ENCODE data around the gene NAV2.

The NAV2 gene

DNA sequence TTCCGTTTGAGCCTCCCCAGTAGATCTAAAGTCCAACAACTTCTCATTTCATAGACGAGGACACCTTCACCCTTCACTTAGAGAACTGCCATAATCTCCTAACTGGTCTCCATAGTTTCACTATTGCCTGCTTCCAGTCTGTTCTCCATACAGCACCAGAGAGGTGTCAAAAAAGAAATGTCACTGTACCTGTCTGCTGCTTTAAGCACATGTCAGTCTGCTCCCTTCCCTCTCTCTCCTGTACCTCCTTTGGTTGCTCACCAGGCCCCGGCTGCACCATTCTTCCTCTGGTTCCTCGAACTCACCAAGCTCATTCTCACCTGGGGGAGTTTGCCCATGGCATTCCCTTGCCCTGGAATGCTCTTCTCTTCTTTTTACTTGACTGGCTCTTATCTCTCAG, 75.8 kb downstream of the NAV2 start:
- no peak for DNase-seq

DNA sequence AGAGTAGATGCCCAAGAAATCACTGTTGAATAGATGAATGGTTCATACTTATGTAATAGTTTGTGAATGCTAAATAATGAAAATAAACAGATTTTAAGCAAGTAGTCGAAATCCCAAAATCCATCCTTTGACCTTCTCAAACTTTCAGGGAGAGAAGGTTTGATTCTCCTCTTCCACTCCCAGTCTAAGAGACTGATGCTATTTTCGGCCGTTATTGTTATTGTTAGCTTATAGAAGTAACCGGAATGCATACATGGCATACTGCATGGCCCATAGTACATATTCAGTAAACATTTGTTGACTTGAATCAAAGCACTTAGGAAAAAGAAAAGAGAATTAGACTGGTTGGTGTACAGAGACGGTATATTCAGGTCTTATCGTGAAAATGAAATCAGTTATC, 76.6 kb downstream of the NAV2 start:
- no peak for DNase-seq

DNA sequence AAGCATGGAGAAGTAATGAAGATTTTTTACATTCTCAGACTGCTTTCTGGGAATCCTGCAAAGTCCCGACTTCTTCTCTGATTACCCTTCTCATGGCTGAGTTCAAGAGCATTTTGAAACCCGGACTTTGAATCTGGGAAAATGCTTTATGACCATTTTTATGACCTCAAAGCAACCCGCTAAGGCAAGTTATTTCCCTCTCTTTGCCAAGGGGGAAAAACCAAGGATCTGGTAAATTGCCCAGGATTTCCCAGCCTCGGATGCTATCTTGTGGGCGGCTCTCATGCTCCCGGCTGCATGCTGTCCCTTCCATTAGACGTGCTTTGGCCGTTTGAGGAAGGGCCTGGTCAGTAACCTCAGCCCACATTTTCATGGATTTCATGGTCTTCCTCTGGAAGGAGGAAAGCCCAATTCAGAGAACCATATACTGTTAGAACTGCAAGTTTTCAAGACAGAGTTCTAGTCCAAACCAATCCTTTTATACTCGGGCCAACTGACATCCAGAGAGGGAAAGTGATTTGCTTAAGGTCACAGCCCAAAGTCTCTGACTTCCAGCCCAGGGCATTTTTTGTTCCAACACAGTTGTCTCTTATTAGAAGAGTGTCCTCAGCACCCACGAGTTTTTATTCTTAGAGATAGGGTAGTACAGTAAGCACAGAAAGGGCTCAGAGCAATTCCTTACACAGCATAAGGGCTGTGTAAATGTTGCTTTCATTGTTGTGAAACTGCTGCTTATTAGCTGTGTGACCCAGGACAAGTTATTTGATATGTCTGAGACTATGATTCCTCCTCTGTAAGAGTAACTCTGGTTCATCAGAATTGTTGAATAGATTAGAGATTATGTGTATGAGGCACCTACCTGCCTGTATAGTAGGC, 77.4 kb downstream of the NAV2 start:
- no peak for DNase-seq

DNA sequence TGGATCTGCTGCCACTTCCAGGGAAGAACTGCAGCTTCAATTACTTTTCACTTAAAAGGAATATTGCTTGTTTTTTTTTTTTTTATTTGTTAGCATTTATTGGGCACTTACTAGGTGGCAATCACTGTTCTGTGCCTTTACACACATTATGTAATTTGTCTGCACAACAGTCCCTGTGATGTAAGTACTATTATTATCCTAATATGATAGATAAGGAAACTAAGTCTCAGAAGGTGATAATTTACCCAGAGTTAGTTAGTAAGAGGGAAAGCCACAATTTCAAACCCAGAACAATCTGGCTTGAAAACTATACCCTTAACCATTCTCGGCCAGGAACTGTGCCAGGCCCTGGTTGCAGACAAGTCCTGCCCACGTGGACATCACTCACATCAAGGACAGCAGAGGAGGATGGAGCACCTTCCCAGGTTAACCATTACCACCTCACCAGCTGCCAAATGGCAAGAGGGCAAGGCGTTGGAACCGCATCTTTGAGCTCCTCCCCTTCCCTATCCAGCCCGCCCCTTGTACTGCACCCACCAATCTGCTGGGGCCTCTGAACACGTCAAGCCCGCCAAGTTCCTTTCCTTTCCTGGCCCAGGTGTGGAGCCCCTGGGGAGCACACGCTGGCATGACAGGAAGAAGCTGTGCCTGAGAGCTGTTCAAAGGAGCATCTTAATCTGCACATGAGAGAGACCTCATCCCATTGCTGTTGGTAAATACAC, 78.4 kb downstream of the NAV2 start:
- no peak for DNase-seq

DNA sequence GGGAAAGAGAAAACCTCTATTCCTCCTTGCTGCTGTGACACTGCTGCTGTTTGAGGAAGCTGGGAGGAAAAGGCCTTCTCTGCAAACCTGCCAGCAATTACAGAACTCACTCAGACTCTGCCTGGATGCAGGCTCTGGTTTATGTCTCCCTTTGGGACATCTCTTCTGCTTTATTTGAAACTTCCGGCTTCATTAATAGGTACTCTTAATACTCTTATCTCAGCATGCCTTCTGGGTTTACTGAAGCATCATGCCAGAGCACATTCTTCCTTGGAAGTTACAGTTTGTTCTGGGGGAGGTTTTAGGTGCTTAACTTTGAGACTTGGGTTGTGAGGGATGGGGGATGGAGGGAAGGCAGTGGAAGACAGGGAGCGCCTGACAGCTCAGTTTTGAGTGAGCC, 79.9 kb downstream of the NAV2 start:
- no peak for DNase-seq

DNA sequence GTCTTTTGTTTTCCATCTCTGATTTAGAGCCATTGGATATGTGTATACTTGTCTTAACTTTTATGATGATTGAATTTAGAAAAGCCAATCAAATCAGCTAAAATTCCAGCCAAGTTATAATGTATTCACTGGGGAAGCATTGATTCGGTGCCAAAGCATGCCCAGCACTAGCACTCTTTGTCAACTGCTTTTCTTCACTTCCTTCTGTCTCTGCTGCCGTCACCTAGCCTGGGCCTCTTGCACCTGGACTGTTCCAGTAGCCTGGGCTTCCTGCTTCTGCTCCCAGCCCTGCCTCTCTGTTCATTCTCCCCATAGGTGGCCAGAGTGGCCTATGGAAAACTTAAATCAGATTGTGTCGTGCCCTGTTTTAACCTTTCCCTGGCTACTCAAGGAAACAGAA, 80.7 kb downstream of the NAV2 start:
- DNase-seq = no peak

DNA sequence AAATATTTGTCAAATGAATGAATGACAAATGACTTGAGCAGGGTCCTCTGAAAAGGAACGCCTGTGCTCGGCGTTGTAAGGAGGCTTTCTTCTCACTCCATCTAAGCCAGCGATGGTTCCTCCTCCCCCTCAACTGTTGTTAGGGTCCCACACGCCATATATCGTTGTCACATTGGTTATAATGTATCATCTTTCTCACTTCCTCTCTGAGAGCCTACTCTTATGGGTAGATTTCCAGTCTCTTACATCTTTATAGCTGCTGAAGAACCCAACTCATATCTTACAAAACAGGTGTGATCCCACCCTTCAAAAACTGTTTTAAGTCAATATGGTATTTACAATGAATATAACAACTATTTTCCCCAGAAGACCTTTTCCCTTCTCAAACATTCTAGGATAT, 81.5 kb downstream of the NAV2 start:
- no peak for DNase-seq

DNA sequence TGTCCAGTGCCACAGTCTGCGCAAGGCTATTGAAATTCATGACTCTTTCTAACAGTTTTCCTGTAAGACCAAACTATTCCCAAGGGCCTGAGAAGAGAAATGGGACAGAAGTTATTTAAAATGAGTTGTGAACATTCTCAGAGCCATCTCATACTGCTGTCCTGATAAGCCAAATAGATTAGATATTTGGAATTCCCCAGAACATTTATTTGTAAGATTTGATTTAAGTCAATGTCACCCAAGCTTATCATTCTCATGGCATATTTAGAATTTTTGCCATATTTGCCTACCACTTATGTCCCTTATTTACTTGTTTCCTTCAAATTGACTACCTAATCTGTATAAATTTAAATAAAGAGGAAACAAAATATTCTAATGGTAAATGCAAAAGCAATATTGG, 82.4 kb downstream of the NAV2 start:
- DNase-seq = no peak

DNA sequence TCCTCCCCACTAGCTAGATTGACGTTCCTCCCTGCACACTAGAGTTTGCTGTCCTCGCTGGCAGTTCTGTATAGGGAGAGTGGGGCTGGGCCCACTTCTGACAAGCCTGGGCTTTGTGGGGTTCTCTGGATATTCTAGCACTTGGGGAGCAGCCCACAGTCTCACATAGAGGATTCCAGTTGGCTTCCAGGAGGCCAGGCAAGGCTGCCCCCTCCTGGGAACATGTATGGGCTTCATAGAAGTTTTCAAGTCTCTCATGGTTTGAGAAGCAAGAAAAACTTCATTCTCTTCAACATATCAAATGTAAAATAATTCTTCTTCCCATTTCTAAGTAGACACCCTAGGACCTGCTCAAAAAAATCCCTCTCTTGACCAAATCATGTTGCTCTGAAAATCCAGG, 87.5 kb downstream of the NAV2 start:
- DNase-seq = no peak

DNA sequence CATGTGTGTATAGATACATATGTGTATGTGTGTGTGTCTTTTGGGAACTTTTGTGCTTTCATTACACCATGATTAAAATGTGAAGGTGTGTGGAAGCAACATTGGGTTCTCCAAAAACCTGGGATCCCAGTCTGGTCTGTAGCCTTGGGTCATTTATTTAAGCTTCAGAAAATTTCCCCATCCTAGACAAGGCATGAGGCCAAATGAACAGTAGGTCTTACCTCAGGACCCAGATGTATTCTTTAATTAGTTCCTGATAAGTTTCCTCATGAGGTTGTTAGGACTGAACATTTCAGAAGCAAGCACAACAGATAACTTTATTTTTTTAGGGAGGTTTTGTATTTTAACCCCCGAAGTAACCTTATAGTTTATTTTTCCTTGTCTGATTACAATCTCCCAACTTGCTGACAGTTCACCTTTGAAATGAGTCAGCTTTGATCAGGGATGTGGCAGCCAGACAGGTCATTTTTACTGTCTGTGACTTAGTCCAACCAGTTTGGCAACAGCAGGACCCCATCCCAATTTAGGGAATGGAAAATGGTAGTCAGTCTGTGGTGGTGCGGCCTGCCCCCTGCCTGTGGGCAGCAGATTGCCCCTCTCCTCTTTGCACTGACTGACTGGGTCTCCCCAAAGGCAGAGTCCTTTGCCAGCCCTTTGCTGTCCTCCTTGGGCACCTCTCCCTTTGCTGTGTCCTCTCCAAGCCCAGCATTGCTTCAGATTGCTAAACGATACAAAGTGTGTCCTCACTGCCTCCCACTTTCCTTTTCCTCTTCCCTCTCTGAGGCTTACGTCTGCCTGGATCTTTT, 88.3 kb downstream of the NAV2 start:
- no peak for DNase-seq

DNA sequence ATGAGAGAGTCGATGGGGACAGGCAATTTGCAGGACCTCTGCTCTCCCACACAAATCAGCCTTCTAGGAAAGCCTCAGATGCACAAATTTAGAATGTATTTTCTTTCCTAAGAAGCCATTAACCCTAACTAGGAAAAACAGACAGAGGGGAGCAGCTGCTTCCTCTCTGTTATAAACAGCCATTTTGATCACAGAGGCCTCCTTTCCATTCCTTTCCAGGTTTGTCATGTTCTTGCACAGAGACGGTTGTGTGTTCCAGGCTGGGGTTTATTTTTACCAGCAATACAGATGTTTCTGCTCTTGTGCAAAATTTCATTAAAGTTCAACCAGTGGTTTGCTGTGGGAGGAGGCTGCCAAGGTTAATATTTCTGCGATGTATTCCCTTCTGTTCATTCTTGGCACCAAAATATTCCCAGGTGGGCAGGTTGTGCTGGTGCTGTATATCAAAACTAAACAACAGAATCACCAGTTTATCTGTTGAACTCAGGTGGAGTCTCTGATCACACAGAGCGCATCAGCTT, 90.2 kb downstream of the NAV2 start:
- DNase-seq = no peak

DNA sequence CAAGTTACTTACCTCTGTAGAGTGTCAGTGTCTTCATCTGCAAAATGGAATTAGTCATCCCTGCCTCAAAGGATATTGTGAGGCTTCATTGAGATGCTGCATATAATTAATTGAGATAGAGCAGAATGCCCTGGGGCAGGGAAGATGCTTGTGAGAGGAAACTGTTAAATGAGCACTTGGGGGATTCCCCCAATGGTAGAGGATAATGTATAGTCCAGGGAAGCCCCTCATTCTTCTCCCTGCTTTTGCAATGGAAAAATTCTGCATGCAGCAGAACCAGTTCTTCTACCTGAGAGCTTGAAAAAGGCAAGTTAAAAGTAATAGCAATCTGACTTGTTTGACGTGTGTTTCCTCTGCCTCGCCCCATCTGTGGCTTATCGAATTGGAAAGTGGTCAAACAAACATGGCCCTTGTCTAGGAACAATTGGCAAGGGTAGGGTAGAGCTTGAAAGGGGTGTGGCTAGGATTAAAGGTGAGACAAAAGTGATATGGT, 90.9 kb downstream of the NAV2 start:
- no peak for DNase-seq

DNA sequence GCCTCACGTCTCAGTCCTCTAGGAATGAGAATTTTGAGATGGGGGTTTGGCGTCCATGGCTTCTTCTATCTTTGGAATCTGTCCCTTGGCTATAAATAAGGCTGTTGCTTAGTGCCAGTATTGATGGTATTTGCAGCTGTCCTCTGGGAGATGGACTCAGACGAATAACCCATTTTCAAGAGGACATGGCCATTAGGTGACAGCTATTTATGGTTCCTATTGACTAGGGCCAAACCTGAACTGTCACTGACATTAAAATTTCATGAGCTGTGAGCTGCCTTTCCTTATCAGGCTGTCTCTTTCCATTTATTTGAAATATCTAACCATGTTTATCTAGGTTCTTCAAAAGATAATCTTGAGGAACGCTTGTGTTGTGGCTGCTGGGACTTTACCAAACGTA, 92.7 kb downstream of the NAV2 start:
- DNase-seq = no peak

DNA sequence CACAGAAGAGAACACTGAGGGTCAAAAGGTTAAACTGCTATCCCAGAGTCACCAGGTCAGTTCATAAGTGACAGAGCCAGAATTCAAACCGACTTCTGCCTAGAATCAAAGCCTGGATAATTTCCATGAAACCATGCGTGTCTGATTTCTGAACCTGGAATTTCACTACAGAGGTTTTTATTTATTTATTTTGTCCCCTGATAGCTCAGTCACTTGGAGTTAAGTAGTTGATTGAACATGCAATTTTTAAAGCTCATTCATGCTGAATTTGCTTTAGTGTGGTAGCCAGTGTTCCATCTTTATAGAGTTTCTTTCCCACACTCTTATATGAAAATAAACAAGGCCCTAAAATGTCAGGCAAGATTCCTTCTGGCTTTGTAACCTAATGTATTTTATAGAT, 93.2 kb downstream of the NAV2 start:
- DNase-seq = no peak

DNA sequence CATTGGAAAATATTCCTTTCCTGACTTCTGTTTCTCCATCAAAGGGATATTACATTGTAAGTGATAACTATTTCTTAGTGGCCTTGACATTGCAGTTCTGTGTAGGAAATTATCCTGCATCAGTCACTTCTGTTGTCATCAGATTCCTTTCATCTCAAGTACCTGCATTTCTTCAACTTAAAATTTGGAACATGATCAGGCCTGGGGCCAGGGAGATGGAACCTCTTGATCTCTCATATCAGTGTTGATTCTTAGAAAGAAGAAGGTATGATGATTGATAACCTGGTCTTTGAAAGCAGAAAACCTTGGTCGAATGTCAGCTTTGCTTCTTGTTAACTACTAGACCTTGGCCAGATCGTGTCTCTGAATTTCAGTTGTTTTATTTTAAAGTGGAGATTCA, 93.6 kb downstream of the NAV2 start:
- DNase-seq = no peak

DNA sequence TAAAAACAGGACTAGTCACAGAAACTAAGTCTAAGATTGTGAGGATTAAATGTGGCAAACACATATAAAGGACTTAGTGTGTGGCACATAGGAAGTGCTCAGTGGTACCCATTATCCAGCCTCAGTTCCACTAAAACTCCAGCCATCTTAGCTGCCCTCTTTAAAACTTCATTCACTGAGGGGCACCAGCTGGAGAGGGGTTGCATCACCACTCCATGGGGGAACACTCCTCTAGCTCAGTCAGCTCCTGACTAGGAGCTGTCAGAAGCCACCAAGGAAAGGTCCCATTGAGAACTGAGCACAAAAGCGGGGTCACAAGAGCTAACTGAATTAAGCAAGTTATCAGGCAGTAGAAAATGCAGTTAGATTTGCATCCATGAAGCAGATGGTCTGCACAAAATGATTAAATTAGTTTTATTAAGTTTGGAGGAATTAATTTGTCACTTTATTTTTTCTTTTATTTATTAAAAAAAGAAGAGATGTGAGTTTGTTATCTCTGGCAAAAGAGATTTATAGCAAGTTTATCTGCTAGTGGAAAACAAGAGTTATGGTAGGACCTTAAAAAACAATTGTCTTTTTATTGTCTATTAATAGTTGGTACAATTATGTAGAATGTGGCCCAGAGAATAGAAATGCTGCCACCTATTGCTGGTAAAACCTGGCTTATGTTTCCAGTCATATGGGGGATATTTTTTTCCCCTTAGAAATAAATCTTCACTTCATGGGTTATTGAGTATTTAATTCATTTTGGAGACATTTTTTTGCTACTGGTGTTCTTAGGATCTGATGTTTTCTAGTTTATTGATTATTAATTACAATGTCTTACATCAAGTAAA, 95.7 kb downstream of the NAV2 start:
- no peak for DNase-seq

DNA sequence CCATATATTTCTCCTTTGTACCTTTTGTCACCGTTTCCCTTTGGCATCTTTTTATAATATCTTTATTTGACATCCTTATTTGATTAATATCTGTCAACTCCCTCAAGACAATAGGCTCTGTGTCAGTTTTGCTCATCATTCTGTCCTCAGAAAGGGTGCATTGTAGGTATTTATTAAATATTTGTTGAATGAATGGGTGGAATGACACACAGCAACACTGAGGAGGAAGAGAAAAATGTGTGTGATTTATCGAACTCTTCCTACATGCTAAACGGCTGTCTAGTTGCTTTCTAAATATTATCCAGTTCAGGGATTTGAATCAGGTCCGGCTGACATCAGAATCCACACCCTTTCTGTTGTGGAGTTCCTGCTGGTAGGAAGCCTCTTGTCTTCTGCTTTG, 98.2 kb downstream of the NAV2 start:
- DNase-seq = no peak

DNA sequence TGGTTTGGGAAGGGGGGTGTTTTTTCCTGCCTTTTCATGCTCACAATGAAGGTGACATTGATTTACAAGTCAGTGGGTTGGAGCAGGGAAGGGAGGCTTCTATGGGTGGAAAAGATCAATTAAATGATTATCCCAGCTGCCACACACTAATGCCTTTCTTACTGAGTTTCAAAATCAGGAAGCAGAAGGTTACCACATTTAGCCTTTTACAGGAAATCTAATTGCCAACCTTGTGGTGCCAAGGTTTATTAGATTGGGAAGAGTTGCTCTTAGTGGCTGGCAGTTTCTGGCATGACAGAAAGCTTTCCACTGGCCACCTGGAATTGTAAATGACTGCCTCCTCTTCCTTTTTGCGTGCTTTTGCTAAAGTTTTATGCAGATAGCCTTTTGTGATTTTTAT, 98.7 kb downstream of the NAV2 start:
- DNase-seq = no peak

DNA sequence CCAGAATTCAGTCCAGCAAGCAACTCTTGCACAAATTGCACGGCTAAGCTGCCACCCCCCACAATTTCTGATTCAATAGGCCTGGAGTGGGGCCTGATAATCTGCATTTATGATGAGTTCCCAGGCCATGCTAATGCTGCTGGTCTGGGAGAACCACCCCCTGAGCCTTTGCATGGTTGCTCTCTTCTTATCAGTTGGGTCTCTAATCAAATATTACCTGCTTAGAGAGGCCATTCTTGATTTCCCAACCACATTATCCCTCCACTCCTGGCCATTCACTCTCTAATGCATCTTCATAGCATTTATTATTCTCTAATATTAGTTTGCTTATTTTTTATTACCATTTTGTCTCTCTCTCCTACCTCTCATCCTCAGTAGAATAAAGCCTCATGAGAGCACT, 99.5 kb downstream of the NAV2 start:
- no peak for DNase-seq

DNA sequence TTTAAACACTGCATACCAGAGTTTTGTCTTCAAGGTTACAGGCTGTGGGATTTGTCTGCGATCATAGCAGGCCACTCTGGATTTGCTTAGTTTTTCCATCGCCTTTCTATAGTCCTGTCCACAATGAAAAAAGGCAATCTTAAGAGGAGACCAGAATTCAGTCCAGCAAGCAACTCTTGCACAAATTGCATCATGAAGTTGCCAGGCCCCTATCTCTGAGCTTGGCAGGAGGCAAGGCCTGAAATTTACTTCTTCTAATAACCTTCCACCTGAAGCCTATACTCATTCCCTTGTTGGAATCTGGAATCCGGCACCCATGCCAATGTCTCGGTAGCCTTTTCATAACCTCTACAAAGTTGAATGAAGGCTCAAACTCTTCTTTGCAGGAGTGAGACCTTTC, 100.1 kb downstream of the NAV2 start:
- DNase-seq = no peak

DNA sequence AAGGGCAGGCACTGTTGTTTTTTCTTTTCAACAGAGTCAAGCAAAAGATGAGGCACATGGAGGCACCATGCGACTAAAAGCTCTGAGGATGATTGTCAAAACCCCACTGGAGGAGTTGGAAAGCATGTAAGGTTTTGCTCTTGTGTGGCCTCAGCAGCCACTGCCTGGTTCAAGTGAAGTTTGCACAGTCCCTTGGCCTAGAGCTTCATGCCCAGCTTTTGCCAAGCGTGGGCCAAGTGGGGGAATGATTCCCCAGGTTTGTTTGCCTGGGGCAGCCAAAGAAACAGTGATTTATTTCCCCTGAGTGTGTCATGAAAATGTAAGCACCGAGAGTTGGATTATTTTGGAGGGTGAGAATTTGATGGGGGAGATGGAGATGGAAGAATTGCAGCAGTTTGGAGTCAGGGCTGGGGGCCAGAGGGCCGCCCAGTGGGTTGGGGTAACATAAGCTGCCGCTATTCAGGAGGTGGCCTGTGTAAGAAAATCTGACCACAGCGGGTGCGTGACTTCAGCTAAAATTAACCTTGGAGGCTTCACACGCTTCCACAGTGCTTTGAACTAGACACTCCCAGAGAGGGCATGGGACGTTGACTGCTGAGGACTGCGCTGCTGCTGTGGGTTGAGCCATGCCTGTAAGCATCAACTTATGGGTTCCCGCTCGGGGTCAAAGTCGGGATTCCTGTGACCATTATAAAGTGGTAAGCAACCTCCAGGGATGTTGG, 100.7 kb downstream of the NAV2 start:
- no peak for DNase-seq

DNA sequence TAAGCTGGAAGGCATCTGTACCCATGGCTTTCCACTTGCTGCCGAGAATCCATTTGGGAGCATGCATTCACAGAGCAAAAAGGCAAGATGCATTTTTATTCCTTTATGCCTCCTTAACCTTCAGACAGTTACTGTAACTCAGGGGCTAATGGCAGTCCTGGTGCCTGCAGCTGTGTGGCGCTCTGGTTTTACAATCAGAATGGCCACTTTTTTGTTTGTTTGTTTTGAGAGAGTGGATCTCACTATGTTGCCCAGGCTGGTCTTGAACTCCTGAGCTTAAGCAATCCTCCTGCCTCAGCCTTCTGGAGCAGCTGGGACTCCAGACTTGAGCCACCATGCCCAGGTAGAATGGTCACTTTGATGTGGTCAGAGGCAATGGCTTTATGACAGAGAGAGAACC, 101.8 kb downstream of the NAV2 start:
- DNase-seq = no peak

Data from CD4-positive, alpha-beta T cell treated with Interleukin-4 for 4 hours (primary cell).